Measurements from ENCODE around the gene RCOR2. TPM values are rescaled to one million over a fixed set of nuclear protein-coding genes. Genes with fewer than 3 reads are reported as not detected.

RCOR2 gene
- total and polyA plus RNA-seq, 2 donors (not counting 1 experiment from before 2014, with no cell fraction given): 1.8 to 5.6 TPM

- H3K27ac ChIP-seq (ENCODE audit: insufficient read depth, low read length): no peak overlapping the region
- H3K4me3 ChIP-seq (replicated peaks in 1 of 4; ENCODE audit: control extremely low read depth in 1 of 4, insufficient read depth in 1 of 4, low read depth in 3 of 4, low read length in 4 of 4): no peak overlapping the region
- TF ChIP-seq CTCF (conservative IDR thresholded peaks at IDR 0.05 in 1 of 2, IDR thresholded peaks at IDR 0.05 in 1 of 2; ENCODE audit: low read depth in 1 of 2, low read length in 2 of 2) (no peak), EZH2 (IDR thresholded peaks at IDR 0.05; ENCODE audit: low read length, missing control alignments) (no peak)
- DNase-seq (ENCODE audit: low read depth in 2 of 2): no peak
- H3K36me3 ChIP-seq (ENCODE audit: control insufficient read depth, insufficient read depth, low read length): no peaks in the 10 kb centered on the region
- H2AFZ ChIP-seq (ENCODE audit: low read length): no peak overlapping the region
- peaks cover 62% of the 10 kb centered on the region for H3K79me2 ChIP-seq (ENCODE audit: control insufficient read depth, insufficient read depth, low read length)
- H3K27me3 ChIP-seq (ENCODE audit: control insufficient read depth, insufficient read depth, low read length): no peaks in the 10 kb centered on the region
- no peaks in the 10 kb centered on the region for H3K9me3 ChIP-seq (ENCODE audit: control insufficient read depth, insufficient read depth, low read depth, low read length)
- H3K4me2 ChIP-seq (ENCODE audit: extremely low read depth, insufficient read depth, low read length): no peak overlapping the region
- H3K9ac ChIP-seq (ENCODE audit: insufficient read depth, low read length): no peak overlapping the region
- peaks cover 17% of the 10 kb centered on the region for H3K4me1 ChIP-seq (ENCODE audit: control insufficient read depth, extremely low read depth, insufficient read depth, low read length)
- H4K20me1 ChIP-seq (ENCODE audit: control insufficient read depth, extremely low read depth, insufficient read depth, low read length): peaks cover 2% of the 10 kb centered on the region
Observed at GRCh38 chr11:63869683-63870082, 47.3 kb downstream of the RCOR2 start.

GRCh38 chr11:63869171-63869591, 47.8 kb downstream of the RCOR2 start:
- Histone ChIP-seq H2AFZ (ENCODE audit: low read length) (no peak overlapping the region), H3K9ac (ENCODE audit: insufficient read depth, low read length) (no peak overlapping the region), H4K20me1 (ENCODE audit: control insufficient read depth, extremely low read depth, insufficient read depth, low read length) (peaks cover 2% of the 10 kb centered on the region), H3K79me2 (ENCODE audit: control insufficient read depth, insufficient read depth, low read length) (peaks cover 60% of the 10 kb centered on the region), H3K4me3 (replicated peaks in 1 of 4; ENCODE audit: control extremely low read depth in 1 of 4, insufficient read depth in 1 of 4, low read depth in 3 of 4, low read length in 4 of 4) (no peak overlapping the region), H3K9me3 (ENCODE audit: control insufficient read depth, insufficient read depth, low read depth, low read length) (no peaks in the 10 kb centered on the region), H3K27ac (ENCODE audit: insufficient read depth, low read length) (no peak overlapping the region), H3K36me3 (ENCODE audit: control insufficient read depth, insufficient read depth, low read length) (no peaks in the 10 kb centered on the region), H3K4me2 (ENCODE audit: extremely low read depth, insufficient read depth, low read length) (no peak overlapping the region), H3K4me1 (ENCODE audit: control insufficient read depth, extremely low read depth, insufficient read depth, low read length) (peaks cover 17% of the 10 kb centered on the region), H3K27me3 (ENCODE audit: control insufficient read depth, insufficient read depth, low read length) (no peaks in the 10 kb centered on the region)
- no peak for TF ChIP-seq CTCF (conservative IDR thresholded peaks at IDR 0.05 in 1 of 2, IDR thresholded peaks at IDR 0.05 in 1 of 2; ENCODE audit: low read depth in 1 of 2, low read length in 2 of 2)
- no peak for TF ChIP-seq EZH2 (IDR thresholded peaks at IDR 0.05; ENCODE audit: low read length, missing control alignments)
- no peak for DNase-seq (ENCODE audit: low read depth in 2 of 2)

GRCh38 chr11:63868399-63869064, 48.4 kb downstream of the RCOR2 start:
- Histone ChIP-seq H3K79me2 (ENCODE audit: control insufficient read depth, insufficient read depth, low read length) (peaks cover 53% of the 10 kb centered on the region), H2AFZ (ENCODE audit: low read length) (no peak overlapping the region), H3K4me3 (replicated peaks in 1 of 4; ENCODE audit: control extremely low read depth in 1 of 4, insufficient read depth in 1 of 4, low read depth in 3 of 4, low read length in 4 of 4) (no peak overlapping the region), H3K4me1 (ENCODE audit: control insufficient read depth, extremely low read depth, insufficient read depth, low read length) (peaks cover 17% of the 10 kb centered on the region), H4K20me1 (ENCODE audit: control insufficient read depth, extremely low read depth, insufficient read depth, low read length) (peaks cover 2% of the 10 kb centered on the region), H3K9ac (ENCODE audit: insufficient read depth, low read length) (no peak overlapping the region), H3K4me2 (ENCODE audit: extremely low read depth, insufficient read depth, low read length) (no peak overlapping the region), H3K9me3 (ENCODE audit: control insufficient read depth, insufficient read depth, low read depth, low read length) (no peaks in the 10 kb centered on the region), H3K36me3 (ENCODE audit: control insufficient read depth, insufficient read depth, low read length) (no peaks in the 10 kb centered on the region), H3K27ac (ENCODE audit: insufficient read depth, low read length) (no peak overlapping the region), H3K27me3 (ENCODE audit: control insufficient read depth, insufficient read depth, low read length) (no peaks in the 10 kb centered on the region)
- DNase-seq (ENCODE audit: low read depth in 2 of 2): no peak
- TF ChIP-seq CTCF (conservative IDR thresholded peaks at IDR 0.05 in 1 of 2, IDR thresholded peaks at IDR 0.05 in 1 of 2; ENCODE audit: low read depth in 1 of 2, low read length in 2 of 2): no peak
- no peak for TF ChIP-seq EZH2 (IDR thresholded peaks at IDR 0.05; ENCODE audit: low read length, missing control alignments)
